ENCODE measurements around the gene MMP3.

- no peak for TF ChIP-seq POLR2A (IDR thresholded peaks at IDR 0.05; ENCODE audit: low read length)
- TF ChIP-seq GATA1 (IDR thresholded peaks at IDR 0.05; ENCODE audit: low read depth, low read length): no peak
Measured at GRCh38 chr11:102794382-102794781, 49.0 kb downstream of the MMP3 start.
